DMS153 treated with DMSO at 0.1 percent for 48 hours (cell line): Measurements from ENCODE around the gene MRPS18C.
"Not testable (repeated sequence)": the region's sequence is repeated elsewhere in the genome, so short reads cannot be mapped to it uniquely, and the experiment has no call there.

Source experiments
- DNase-seq: peaks from one replicate; lab custom pipeline; 2025; ENCODE audit not compliant: unreplicated experiment; lab: John Stamatoyannopoulos, UW

Gene MRPS18C

GRCh38 chr4:83496085-83496917, 40.4 kb downstream of the MRPS18C start:
- DNase-seq, result not testable (repeated sequence)

GRCh38 chr4:83498187-83498586, 42.3 kb downstream of the MRPS18C start:
- DNase-seq, result no peak

- DNase-seq, result not testable (repeated sequence)
Observed at GRCh38 chr4:83501671-83502070, 45.8 kb downstream of the MRPS18C start.

GRCh38 chr4:83503974-83504373, 48.1 kb downstream of the MRPS18C start:
- DNase-seq, result no peak

- no peak for DNase-seq
Observed at GRCh38 chr4:83504503-83504902, 48.6 kb downstream of the MRPS18C start.

- DNase-seq, result no peak
Observed at GRCh38 chr4:83504996-83505395, 49.1 kb downstream of the MRPS18C start.

- peak; percentile 22 for DNase-seq
Observed at GRCh38 chr4:83509156-83509585, 53.3 kb downstream of the MRPS18C start.

- DNase-seq, result no peak
Observed at GRCh38 chr4:83510442-83510841, 54.6 kb downstream of the MRPS18C start.
